Osteocyte (in vitro differentiated cells): ENCODE results near the gene ASXL1. TPM values are rescaled to one million over a fixed set of nuclear protein-coding genes. Genes with fewer than 3 reads are reported as not detected.

Experiments used
- DNase-seq: peaks from one replicate; pipeline ENCODE4 v3.0.0; 2021; ENCODE audit warnings: mixed read lengths; ENCODE audit not compliant: unreplicated experiment; ENCODE audit errors: extremely low spot score
- H3K27ac Mint-ChIP-seq: one replicate; pipeline ENCODE4 v1.8.0; 2021; ENCODE audit warnings: mild to moderate bottlenecking, mixed read lengths; ENCODE audit not compliant: unreplicated experiment
- H3K27me3 Mint-ChIP-seq: one replicate; pipeline ENCODE4 v1.8.0; 2021; ENCODE audit warnings: mixed read lengths; ENCODE audit not compliant: unreplicated experiment
- H3K36me3 Mint-ChIP-seq: one replicate; pipeline ENCODE4 v1.8.0; 2021; ENCODE audit warnings: mixed read lengths; ENCODE audit not compliant: unreplicated experiment
- H3K4me1 Mint-ChIP-seq: one replicate; pipeline ENCODE4 v1.8.0; 2021; ENCODE audit warnings: mixed read lengths; ENCODE audit not compliant: unreplicated experiment
- H3K4me3 Mint-ChIP-seq: one replicate; pipeline ENCODE4 v1.8.0; 2021; ENCODE audit warnings: mild to moderate bottlenecking, moderate library complexity, mixed read lengths; ENCODE audit not compliant: unreplicated experiment
- H3K9me3 Mint-ChIP-seq: one replicate; pipeline ENCODE4 v1.8.0; 2021; ENCODE audit warnings: mixed read lengths; ENCODE audit not compliant: unreplicated experiment
- long read RNA-seq: library from polyadenylated mRNA; unstranded; transcript quantifications from one replicate; pipeline ENCODE4 v2.0.0, GENCODE V29; 2021
- total RNA-seq: library from RNA; stranded (reverse); gene quantifications from 2 replicates; pipeline ENCODE4 v1.2.1, GENCODE V29; 2021
- TF ChIP-seq, protein P1 (sequence below): fragments of 200-600 bp; sonication (generic); IDR thresholded peaks from 2 replicates; pipeline ENCODE4 v1.5.0; 2021; ENCODE audit warnings: antibody characterized with exemption, mild to moderate bottlenecking, moderate library complexity

Gene ASXL1
- 76.8 and 79.6 TPM in 2 replicates for total RNA-seq
- long read RNA-seq, partial matches to known transcripts = 0 of 48 reads
- long read RNA-seq, other reads (novel, unspliced or antisense) = 48 of 48 reads

- no peaks in the 10 kb centered on the region for H3K36me3 Mint-ChIP-seq
- peak within 1 kb of the TSS; percentile 96 for H3K4me3 Mint-ChIP-seq
- TF ChIP-seq, protein P1, sequence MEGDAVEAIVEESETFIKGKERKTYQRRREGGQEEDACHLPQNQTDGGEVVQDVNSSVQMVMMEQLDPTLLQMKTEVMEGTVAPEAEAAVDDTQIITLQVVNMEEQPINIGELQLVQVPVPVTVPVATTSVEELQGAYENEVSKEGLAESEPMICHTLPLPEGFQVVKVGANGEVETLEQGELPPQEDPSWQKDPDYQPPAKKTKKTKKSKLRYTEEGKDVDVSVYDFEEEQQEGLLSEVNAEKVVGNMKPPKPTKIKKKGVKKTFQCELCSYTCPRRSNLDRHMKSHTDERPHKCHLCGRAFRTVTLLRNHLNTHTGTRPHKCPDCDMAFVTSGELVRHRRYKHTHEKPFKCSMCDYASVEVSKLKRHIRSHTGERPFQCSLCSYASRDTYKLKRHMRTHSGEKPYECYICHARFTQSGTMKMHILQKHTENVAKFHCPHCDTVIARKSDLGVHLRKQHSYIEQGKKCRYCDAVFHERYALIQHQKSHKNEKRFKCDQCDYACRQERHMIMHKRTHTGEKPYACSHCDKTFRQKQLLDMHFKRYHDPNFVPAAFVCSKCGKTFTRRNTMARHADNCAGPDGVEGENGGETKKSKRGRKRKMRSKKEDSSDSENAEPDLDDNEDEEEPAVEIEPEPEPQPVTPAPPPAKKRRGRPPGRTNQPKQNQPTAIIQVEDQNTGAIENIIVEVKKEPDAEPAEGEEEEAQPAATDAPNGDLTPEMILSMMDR = no peak
- H3K4me1 Mint-ChIP-seq = peaks cover 68% of the 10 kb centered on the region
- H3K27ac Mint-ChIP-seq = peak within 1 kb of the TSS; percentile 99
- no peaks in the 10 kb centered on the region for H3K27me3 Mint-ChIP-seq
- peak; percentile 99 for DNase-seq
- H3K9me3 Mint-ChIP-seq = no peaks in the 10 kb centered on the region
Measured at GRCh38 chr20:32357869-32358631, at the start of gene ASXL1. TSS of gene ASXL1 (plus strand) at chr20:32358331. CDS start at chr20:32358776, 445 bp downstream.

DNA sequence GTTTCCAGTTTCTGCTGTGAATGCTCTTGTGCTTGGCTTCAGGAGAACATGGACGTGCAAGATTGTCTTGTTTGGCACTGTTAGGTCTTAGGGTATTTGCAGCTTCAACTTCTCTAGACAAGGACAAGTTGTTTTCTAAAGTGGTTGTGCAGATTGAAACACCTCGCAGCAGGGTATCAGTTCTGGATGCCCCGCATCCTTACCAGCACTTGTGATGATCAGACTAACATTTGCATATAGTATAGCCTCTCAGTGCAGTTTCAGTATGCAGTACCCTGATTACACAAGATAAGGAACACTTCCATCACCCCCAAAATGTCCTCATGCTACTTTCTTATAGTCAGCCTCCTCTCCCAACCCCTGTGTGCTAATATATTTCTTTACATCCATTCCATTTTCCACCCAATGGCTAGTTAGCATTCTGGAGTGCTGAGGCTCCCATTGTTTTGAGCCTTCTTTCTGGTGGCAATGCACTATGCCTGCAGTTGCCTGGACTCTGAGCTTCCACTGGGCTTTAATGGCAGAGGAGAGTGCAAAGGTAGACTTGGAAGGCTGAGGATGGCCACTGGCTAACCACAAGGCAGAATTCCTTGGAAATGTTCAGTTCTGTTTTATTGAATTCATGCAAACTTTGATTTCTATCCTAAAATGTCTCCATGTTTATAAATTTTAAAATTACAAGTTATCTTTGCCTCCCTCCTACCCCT is 45.3 kb upstream of the ASXL1 start:
- Mint-ChIP-seq H3K27ac (no peak overlapping the region), H3K27me3 (no peaks in the 10 kb centered on the region), H3K4me3 (no peak overlapping the region), H3K4me1 (no peaks in the 10 kb centered on the region), H3K9me3 (no peaks in the 10 kb centered on the region), H3K36me3 (peaks cover 36% of the 10 kb centered on the region)
- no peak for DNase-seq
- TF ChIP-seq, protein P1 = no peak

GRCh38 chr20:32314768-32315167 is 43.4 kb upstream of the ASXL1 start:
- H3K4me3 Mint-ChIP-seq = no peak overlapping the region
- H3K36me3 Mint-ChIP-seq = peaks cover 44% of the 10 kb centered on the region
- TF ChIP-seq, protein P1 = no peak
- H3K9me3 Mint-ChIP-seq = no peaks in the 10 kb centered on the region
- H3K4me1 Mint-ChIP-seq = no peaks in the 10 kb centered on the region
- H3K27me3 Mint-ChIP-seq = no peaks in the 10 kb centered on the region
- no peak for DNase-seq
- H3K27ac Mint-ChIP-seq = no peak overlapping the region

DNA sequence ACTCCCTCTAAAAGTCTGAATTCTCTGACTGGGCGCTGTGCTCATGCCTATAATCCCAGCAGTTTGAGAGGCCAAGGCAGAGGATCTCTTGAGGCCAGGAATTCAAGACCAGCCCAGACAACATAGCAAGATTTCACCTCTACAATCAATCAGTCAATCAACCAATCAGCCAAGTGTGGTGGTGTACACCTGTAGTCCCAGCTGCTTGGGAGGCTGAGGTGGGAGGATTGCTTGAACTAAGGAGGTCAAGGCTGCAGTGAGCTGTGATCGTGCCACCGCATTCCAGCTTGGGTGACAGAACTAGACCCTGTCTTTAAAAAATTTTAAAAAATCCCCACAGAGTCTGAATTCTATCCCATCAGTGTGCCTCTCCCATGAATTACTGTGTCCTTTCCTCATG is 42.7 kb upstream of the ASXL1 start:
- Mint-ChIP-seq H3K36me3 (peaks cover 38% of the 10 kb centered on the region), H3K27ac (no peak overlapping the region), H3K9me3 (no peaks in the 10 kb centered on the region), H3K4me1 (no peaks in the 10 kb centered on the region), H3K4me3 (no peak overlapping the region), H3K27me3 (no peaks in the 10 kb centered on the region)
- TF ChIP-seq, protein P1 = no peak
- DNase-seq = no peak

DNA sequence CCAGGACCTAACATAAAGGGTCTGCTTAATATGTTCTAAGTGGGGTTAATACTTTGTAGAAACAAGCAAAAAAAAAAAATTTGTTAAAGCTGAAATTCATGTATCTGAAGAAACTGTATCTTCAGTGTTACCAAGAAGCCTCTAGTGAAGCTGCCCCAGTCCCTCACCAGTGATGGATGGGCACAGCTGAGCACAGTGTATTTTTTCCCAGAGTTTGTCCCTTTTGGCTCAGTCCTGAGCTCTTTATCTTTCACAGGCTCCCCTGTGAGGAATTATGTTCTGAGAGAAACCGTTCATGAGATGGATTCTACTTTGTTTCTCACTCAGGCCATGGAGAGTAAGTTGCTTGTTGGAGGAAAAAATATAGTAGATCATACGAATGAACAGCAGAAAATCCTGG is 42.2 kb upstream of the ASXL1 start:
- TF ChIP-seq, protein P1 = no peak
- peaks cover 39% of the 10 kb centered on the region for H3K36me3 Mint-ChIP-seq
- H3K4me1 Mint-ChIP-seq = no peaks in the 10 kb centered on the region
- H3K27ac Mint-ChIP-seq = no peak overlapping the region
- H3K27me3 Mint-ChIP-seq = no peaks in the 10 kb centered on the region
- DNase-seq = no peak
- no peaks in the 10 kb centered on the region for H3K9me3 Mint-ChIP-seq
- H3K4me3 Mint-ChIP-seq = no peak overlapping the region
